HepG2 (cell line): Measurements from ENCODE around the gene PIK3C3.

Experiments
- ASH2L ChIP-seq: fragments of 300-600, 200-600 bp; sonication (generic); IDR thresholded peaks from 2 replicates; pipeline ENCODE4 v1.7.0; 2017; ENCODE audit warnings: low read depth, mild to moderate bottlenecking, moderate library complexity, mixed read lengths, low read length; ENCODE audit not compliant: insufficient read length
- FOXK1 ChIP-seq: sonication (generic); formaldehyde crosslinking; IDR thresholded peaks from 2 replicates; pipeline ENCODE4 v1.4.0; 2020; ENCODE audit warnings: low read depth, missing genetic modification reagents, borderline replicate concordance
- POLR2A ChIP-seq, 2 experiments: IDR thresholded peaks; 2 replicates each; pipeline ENCODE4 v1.6.1; 2011; ENCODE audit warnings: low read depth in 2 of 2, low read length in 2 of 2, mild to moderate bottlenecking in 1 of 2, moderate library complexity in 1 of 2; ENCODE audit not compliant: insufficient read depth in 1 of 2
- PRMT3 ChIP-seq: sonication (generic); formaldehyde crosslinking; IDR thresholded peaks from 2 replicates; pipeline ENCODE4 v1.8.1; 2022; ENCODE audit warnings: low read depth, mild to moderate bottlenecking, moderate library complexity, missing genetic modification reagents, borderline replicate concordance
- TAF15 ChIP-seq: fragments of 200-400 bp; formaldehyde crosslinking; IDR thresholded peaks from one replicate; pipeline ENCODE4 v1.6.1; 2018; ENCODE audit warnings: mild to moderate bottlenecking, low read depth, low read length; ENCODE audit not compliant: poor library complexity, severe bottlenecking
- ZBTB20 ChIP-seq: sonication (generic); formaldehyde crosslinking; IDR thresholded peaks from 2 replicates; pipeline ENCODE4 v1.8.1; 2023; ENCODE audit warnings: missing genetic modification reagents, low read depth, mild to moderate bottlenecking, borderline replicate concordance
- ZNF674 ChIP-seq: sonication (generic); formaldehyde crosslinking; IDR thresholded peaks from 2 replicates; pipeline ENCODE4 v1.5.0; 2020; ENCODE audit warnings: low read depth, mild to moderate bottlenecking, missing genetic modification reagents
- TF ChIP-seq, protein P1 (sequence below): sonication (generic); formaldehyde crosslinking; IDR thresholded peaks from 2 replicates; pipeline ENCODE4 v1.5.0; 2020; ENCODE audit warnings: mild to moderate bottlenecking, missing genetic modification reagents, moderate library complexity
- TF ChIP-seq, protein P2 (sequence below), 2 experiments: sonication (generic) in 1 of 2; formaldehyde crosslinking in 1 of 2; IDR thresholded peaks; 2 replicates each; pipeline versions ENCODE4 v1.4.0 to v1.6.1; 2018 to 2020; ENCODE audit warnings: missing genetic modification reagents in 2 of 2, borderline replicate concordance in 1 of 2, low read depth in 1 of 2, mild to moderate bottlenecking in 1 of 2, missing biosample characterization in 1 of 2
- TF ChIP-seq, protein P3 (sequence below): sonication (generic); formaldehyde crosslinking; IDR thresholded peaks from 2 replicates; pipeline ENCODE4 v1.8.0; 2022; ENCODE audit warnings: mild to moderate bottlenecking, missing genetic modification reagents, borderline replicate concordance

DNA sequence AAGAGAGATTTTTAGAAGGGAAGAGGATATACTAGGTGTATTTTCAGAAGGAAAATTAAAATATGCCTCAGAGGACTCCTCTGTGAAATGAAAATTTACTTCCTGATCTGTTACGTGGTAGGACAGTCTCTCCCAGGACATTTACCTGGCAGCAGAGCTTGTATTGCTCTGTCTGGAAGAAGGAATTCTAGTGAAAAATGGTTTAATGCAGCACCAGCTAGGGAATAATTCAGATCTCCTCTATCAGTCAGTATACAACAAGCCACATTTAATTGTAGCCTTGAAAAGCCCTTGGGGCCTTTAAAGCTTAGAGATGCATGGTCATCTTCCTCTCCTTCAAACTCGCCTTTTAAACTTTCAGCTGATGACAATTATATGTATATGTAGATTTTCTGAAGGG, 49.6 kb downstream of the PIK3C3 start:
- TF ChIP-seq ASH2L (no peak), ZNF674 (no peak), PRMT3 (CRISPR knock-in tag) (no peak), POLR2A (IDR thresholded peaks at IDR 0.05; ENCODE audit: insufficient read depth in 1 of 2, low read depth in 2 of 2, low read length in 2 of 2) (no peak), FOXK1 (no peak), ZBTB20 (no peak), TAF15 (no peak)
- TF ChIP-seq, protein P1, sequence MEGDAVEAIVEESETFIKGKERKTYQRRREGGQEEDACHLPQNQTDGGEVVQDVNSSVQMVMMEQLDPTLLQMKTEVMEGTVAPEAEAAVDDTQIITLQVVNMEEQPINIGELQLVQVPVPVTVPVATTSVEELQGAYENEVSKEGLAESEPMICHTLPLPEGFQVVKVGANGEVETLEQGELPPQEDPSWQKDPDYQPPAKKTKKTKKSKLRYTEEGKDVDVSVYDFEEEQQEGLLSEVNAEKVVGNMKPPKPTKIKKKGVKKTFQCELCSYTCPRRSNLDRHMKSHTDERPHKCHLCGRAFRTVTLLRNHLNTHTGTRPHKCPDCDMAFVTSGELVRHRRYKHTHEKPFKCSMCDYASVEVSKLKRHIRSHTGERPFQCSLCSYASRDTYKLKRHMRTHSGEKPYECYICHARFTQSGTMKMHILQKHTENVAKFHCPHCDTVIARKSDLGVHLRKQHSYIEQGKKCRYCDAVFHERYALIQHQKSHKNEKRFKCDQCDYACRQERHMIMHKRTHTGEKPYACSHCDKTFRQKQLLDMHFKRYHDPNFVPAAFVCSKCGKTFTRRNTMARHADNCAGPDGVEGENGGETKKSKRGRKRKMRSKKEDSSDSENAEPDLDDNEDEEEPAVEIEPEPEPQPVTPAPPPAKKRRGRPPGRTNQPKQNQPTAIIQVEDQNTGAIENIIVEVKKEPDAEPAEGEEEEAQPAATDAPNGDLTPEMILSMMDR (CRISPR knock-in tag), result no peak
- TF ChIP-seq, protein P2, sequence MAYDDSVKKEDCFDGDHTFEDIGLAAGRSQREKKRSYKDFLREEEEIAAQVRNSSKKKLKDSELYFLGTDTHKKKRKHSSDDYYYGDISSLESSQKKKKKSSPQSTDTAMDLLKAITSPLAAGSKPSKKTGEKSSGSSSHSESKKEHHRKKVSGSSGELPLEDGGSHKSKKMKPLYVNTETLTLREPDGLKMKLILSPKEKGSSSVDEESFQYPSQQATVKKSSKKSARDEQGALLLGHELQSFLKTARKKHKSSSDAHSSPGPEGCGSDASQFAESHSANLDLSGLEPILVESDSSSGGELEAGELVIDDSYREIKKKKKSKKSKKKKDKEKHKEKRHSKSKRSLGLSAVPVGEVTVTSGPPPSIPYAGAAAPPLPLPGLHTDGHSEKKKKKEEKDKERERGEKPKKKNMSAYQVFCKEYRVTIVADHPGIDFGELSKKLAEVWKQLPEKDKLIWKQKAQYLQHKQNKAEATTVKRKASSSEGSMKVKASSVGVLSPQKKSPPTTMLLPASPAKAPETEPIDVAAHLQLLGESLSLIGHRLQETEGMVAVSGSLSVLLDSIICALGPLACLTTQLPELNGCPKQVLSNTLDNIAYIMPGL (CRISPR knock-in tag; IDR thresholded peaks at IDR 0.05; ENCODE audit: borderline replicate concordance in 1 of 2, low read depth in 1 of 2), result no peak
- TF ChIP-seq, protein P3, sequence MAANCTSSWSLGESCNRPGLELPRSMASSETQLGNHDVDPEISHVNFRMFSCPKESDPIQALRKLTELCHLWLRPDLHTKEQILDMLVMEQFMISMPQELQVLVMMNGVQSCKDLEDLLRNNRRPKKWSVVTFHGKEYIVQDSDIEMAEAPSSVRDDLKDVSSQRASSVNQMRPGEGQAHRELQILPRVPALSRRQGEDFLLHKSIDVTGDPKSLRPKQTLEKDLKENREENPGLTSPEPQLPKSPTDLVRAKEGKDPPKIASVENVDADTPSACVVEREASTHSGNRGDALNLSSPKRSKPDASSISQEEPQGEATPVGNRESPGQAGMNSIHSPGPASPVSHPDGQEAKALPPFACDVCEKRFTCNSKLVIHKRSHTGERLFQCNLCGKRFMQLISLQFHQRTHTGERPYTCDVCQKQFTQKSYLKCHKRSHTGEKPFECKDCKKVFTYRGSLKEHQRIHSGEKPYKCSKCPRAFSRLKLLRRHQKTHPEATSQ (CRISPR knock-in tag), result no peak
